Gastrocnemius medialis (tissue), 4 donors: ENCODE measurements around the gene DMWD. TPM values are rescaled to one million over a fixed set of nuclear protein-coding genes. Genes with fewer than 3 reads are reported as not detected.

Experiments
- ATAC-seq, 2 donors: fragments of 150-250 bp; one replicate each; pipeline ENCODE4 v1.9.1; 2016
- DNase-seq, 2 donors: peaks; one replicate each; pipeline ENCODE4 v3.0.0-alpha.2; 2019
- H3K27ac ChIP-seq, 4 donors: fragments of 200-600 bp; sonication (generic); 1 replicate in 1 of 4; 2 replicates in 3 of 4; pipeline ENCODE4 v1.5.1; 2016 to 2018; ENCODE audit warnings: mild to moderate bottlenecking in 2 of 4, moderate library complexity in 1 of 4
- H3K27me3 ChIP-seq, 3 donors: fragments of 200-600 bp; sonication (generic) in 2 of 3; 1 replicate in 1 of 3; 2 replicates in 2 of 3; pipeline versions ENCODE4 v1.5.1 to v1.6.0; 2016 to 2019; ENCODE audit warnings: mild to moderate bottlenecking in 1 of 3, moderate library complexity in 1 of 3
- H3K36me3 ChIP-seq, 2 donors: fragments of 200-600 bp; sonication (generic) in 1 of 2; one replicate each; pipeline ENCODE4 v1.5.1; 2017 to 2018
- H3K4me1 ChIP-seq, 2 donors: fragments of 200-600 bp; sonication (generic) in 1 of 2; one replicate each; pipeline ENCODE4 v1.5.1; 2016 to 2017; ENCODE audit warnings: mild to moderate bottlenecking in 2 of 2
- H3K4me3 ChIP-seq, 4 donors: fragments of 200-600 bp; sonication (generic) in 3 of 4; 1 replicate in 1 of 4; 2 replicates in 3 of 4; pipeline ENCODE4 v1.5.1; 2016 to 2019; ENCODE audit warnings: mild to moderate bottlenecking in 2 of 4
- H3K9me3 ChIP-seq, 3 donors: fragments of 200-600 bp; sonication (generic) in 2 of 3; 1 replicate in 1 of 3; 2 replicates in 2 of 3; pipeline ENCODE4 v1.5.1; 2016 to 2019
- POLR2A ChIP-seq, 2 donors: fragments of 450-650 bp; IDR thresholded peaks; one replicate each; pipeline ENCODE4 v1.6.1; 2017; ENCODE audit warnings: antibody characterized with exemption in 2 of 2, mild to moderate bottlenecking in 2 of 2, moderate library complexity in 2 of 2
- in situ Hi-C, 4 donors: fragments of 200-750 bp; cut with MboI; loops; one replicate each; pipeline versions ENCODE4 v1.15.0 to v1.8.0; 2017; ENCODE audit warnings: low sequenced_read_pairs in 4 of 4
- intact Hi-C: fragments of 100-400 bp; cut with DNase I; formaldehyde crosslinking; loops from one replicate; pipeline ENCODE4 v1.15.1; 2023; ENCODE audit warnings: low total_unique reads
- total RNA-seq, 4 donors: library from RNA; depleted of rRNA; stranded (reverse); fragments of >200 nt; gene quantifications; one replicate each; pipeline versions ENCODE4 v1.1.0 to v1.2.3, GENCODE V29; 2016
- TF ChIP-seq, protein P1 (sequence below), 5 experiments: fragments of 450-650 bp in 3 of 5; fragments of 200-600 bp in 2 of 5; sonication (generic) in 2 of 5; IDR thresholded peaks in 4 of 5; conservative IDR thresholded peaks in 1 of 5; 1 replicate in 4 of 5; 2 replicates in 1 of 5; pipeline ENCODE4 v1.5.1; 2016 to 2019; ENCODE audit warnings: antibody characterized with exemption in 5 of 5, mild to moderate bottlenecking in 3 of 5, moderate library complexity in 3 of 5

The DMWD gene, protein sequence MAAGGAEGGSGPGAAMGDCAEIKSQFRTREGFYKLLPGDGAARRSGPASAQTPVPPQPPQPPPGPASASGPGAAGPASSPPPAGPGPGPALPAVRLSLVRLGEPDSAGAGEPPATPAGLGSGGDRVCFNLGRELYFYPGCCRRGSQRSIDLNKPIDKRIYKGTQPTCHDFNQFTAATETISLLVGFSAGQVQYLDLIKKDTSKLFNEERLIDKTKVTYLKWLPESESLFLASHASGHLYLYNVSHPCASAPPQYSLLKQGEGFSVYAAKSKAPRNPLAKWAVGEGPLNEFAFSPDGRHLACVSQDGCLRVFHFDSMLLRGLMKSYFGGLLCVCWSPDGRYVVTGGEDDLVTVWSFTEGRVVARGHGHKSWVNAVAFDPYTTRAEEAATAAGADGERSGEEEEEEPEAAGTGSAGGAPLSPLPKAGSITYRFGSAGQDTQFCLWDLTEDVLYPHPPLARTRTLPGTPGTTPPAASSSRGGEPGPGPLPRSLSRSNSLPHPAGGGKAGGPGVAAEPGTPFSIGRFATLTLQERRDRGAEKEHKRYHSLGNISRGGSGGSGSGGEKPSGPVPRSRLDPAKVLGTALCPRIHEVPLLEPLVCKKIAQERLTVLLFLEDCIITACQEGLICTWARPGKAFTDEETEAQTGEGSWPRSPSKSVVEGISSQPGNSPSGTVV
- 100 to 1,000 TPM in 1 of 4 donors, 10 to 100 TPM in 3; 38.6 to 111 (median 56.4) TPM for total RNA-seq

DNA sequence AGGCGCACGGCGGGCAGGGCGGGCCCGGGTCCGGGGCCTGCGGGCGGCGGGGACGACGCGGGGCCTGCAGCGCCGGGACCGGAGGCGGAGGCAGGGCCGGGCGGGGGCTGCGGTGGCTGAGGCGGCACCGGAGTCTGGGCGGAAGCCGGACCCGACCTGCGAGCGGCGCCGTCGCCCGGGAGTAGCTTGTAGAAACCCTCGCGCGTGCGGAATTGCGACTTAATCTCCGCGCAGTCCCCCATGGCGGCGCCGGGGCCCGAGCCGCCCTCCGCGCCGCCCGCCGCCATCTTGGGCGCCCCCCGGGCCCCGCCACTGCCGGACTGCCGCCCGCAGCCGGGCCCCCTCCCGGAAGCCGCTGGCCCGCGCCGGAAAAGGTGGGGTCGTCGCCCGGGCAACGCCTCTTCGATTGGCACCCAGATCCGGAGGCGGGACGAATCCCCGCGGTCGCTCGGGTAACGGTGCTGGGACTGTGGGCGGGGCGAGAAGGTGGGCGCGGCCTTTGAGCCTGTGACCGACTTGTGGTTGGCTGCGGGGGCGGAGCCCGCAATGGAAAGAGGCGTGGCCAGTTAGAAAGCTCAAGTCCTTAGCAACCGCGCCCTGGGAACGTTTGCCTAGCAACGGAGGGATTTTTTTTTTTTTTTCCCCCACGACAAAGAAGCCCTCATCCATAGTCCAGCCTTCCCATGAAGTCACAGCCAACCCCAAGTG lies at the start of gene DMWD:
Gene DMWD, minus strand, starts transcription at position 376 of the 708 bp plus-strand sequence. Its CDS starts 89 bp downstream, at position 287.
- in situ Hi-C loops (no loop called here), intact Hi-C loops (loop anchor here (1.0 kb wide), 2 partner anchors 9 to 22 kb away; no protein-coding TSS in a partner anchor)
- H3K4me3 ChIP-seq = peak within 1 kb of the TSS; percentile 63 to 69 (median 64)
- no peaks in the 10 kb centered on the region for H3K27me3 ChIP-seq
- peaks cover 30 to 33% of the 10 kb centered on the region in 2 donors for H3K4me1 ChIP-seq
- DNase-seq = peak; percentile 99
- peak; percentile 84 to 87 for TF ChIP-seq POLR2A (IDR thresholded peaks at IDR 0.05)
- TF ChIP-seq, protein P1, sequence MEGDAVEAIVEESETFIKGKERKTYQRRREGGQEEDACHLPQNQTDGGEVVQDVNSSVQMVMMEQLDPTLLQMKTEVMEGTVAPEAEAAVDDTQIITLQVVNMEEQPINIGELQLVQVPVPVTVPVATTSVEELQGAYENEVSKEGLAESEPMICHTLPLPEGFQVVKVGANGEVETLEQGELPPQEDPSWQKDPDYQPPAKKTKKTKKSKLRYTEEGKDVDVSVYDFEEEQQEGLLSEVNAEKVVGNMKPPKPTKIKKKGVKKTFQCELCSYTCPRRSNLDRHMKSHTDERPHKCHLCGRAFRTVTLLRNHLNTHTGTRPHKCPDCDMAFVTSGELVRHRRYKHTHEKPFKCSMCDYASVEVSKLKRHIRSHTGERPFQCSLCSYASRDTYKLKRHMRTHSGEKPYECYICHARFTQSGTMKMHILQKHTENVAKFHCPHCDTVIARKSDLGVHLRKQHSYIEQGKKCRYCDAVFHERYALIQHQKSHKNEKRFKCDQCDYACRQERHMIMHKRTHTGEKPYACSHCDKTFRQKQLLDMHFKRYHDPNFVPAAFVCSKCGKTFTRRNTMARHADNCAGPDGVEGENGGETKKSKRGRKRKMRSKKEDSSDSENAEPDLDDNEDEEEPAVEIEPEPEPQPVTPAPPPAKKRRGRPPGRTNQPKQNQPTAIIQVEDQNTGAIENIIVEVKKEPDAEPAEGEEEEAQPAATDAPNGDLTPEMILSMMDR (IDR thresholded peaks at IDR 0.05 in 4 of 5, conservative IDR thresholded peaks at IDR 0.05 in 1 of 5) = no peak
- no peaks in the 10 kb centered on the region for H3K9me3 ChIP-seq
- peaks cover 0 to 17% of the 10 kb centered on the region in 2 donors for H3K36me3 ChIP-seq
- peak; percentile 84 to 93 for ATAC-seq
- peak within 1 kb of the TSS; percentile 57 to 84 (median 76) for H3K27ac ChIP-seq

DNA sequence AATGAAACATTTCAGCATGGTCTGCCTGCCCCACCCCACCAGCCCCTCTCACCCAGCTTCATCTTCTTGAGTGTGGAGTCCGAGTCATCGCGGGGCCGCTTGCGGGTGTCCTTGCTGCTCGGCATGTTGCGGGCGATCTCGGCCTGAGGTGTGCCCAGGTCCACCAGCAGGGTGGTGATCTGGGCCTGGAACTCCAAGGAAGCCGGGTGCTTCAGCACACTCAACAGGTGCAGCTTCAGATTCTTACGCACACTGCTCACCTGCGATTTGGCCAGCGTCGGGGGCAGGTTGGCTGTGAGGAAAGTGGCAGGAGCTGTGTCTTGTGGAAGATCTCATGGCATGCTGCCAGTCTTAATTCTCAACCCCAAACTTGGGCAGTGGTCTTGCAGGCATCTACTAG lies 49.6 kb upstream of the DMWD start:
- Histone ChIP-seq H3K36me3 (peaks cover 5 to 93% of the 10 kb centered on the region in 2 donors), H3K4me1 (no peaks in the 10 kb centered on the region), H3K27ac (no peak overlapping the region), H3K4me3 (no peak overlapping the region), H3K27me3 (no peaks in the 10 kb centered on the region), H3K9me3 (no peaks in the 10 kb centered on the region)
- intact Hi-C loops = no loop called here
- ATAC-seq = no peak
- in situ Hi-C loops = no loop called here
- no peak for TF ChIP-seq POLR2A (IDR thresholded peaks at IDR 0.05)
- TF ChIP-seq, protein P1 (IDR thresholded peaks at IDR 0.05 in 4 of 5, conservative IDR thresholded peaks at IDR 0.05 in 1 of 5) = no peak
- DNase-seq = no peak

DNA sequence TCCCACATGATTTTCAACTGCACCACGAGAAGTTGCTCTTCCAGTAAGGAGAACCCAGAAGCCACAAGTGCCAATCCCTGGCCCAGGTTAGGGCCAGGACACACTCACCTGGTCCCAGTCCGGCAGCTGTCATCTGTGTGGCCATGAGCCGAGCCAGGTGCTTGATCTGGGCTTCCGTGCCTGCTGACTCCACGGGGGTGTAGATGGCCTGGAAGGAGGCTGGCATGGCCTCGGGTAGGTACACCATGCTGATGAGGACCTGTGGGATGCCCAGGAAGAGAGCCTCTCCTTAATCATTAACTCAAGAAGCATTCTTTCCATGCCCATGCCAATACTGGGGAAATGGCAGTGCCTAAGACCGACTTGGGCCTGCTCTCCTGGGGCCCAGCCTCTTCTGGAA lies 42.3 kb upstream of the DMWD start:
- H3K4me1 ChIP-seq = no peaks in the 10 kb centered on the region
- no peaks in the 10 kb centered on the region for H3K9me3 ChIP-seq
- H3K27ac ChIP-seq = no peak overlapping the region
- ATAC-seq = no peak
- intact Hi-C loops = no loop called here
- DNase-seq = no peak
- in situ Hi-C loops = no loop called here
- no peak overlapping the region for H3K4me3 ChIP-seq
- TF ChIP-seq POLR2A (IDR thresholded peaks at IDR 0.05) = no peak
- TF ChIP-seq, protein P1 (IDR thresholded peaks at IDR 0.05 in 4 of 5, conservative IDR thresholded peaks at IDR 0.05 in 1 of 5) = no peak
- peaks cover 8 to 97% of the 10 kb centered on the region in 2 donors for H3K36me3 ChIP-seq
- H3K27me3 ChIP-seq = no peaks in the 10 kb centered on the region

- TF ChIP-seq POLR2A (IDR thresholded peaks at IDR 0.05) = no peak
- TF ChIP-seq, protein P1 (IDR thresholded peaks at IDR 0.05 in 4 of 5, conservative IDR thresholded peaks at IDR 0.05 in 1 of 5) = no peak
- DNase-seq (no peak), ATAC-seq (no peak)
- intact Hi-C loops (no loop called here), in situ Hi-C loops (no loop called here)
- no peak overlapping the region for H3K4me3 ChIP-seq
- H3K4me1 ChIP-seq = peaks cover 0 to 5% of the 10 kb centered on the region in 2 donors
- H3K36me3 ChIP-seq = peaks cover 0 to 98% of the 10 kb centered on the region in 2 donors
- no peak overlapping the region for H3K27ac ChIP-seq
- no peaks in the 10 kb centered on the region for H3K27me3 ChIP-seq
- H3K9me3 ChIP-seq = no peaks in the 10 kb centered on the region
Measured at GRCh38 chr19:45828945-45829344, 36.3 kb upstream of the DMWD start.
